OCI-LY7 (cell line): ENCODE results near the gene OR4D2. TPM values are rescaled to one million over a fixed set of nuclear protein-coding genes. Genes with fewer than 3 reads are reported as not detected.

ENCODE experiments used
- BruUV-seq: library from RNA; stranded (reverse); fragments of 400-500 nt; replicated peaks from 2 replicates; lab custom pipeline; 2021; lab: Mats Ljungman, UMichigan
- CTCF ChIA-PET: fragments of 300-600 bp; sonication (Branson Sonifier 250); formaldehyde crosslinking; loops from one replicate; lab custom pipeline; 2022; ENCODE audit warnings: antibody characterized with exemption; ENCODE audit not compliant: unreplicated experiment; lab: Charles Lee
- POLR2A ChIA-PET: fragments of 300-600 bp; sonication (Branson Sonifier 250); formaldehyde crosslinking; loops from one replicate; lab custom pipeline; 2022; ENCODE audit warnings: antibody characterized with exemption; lab: Charles Lee
- DNase-seq: peaks from one replicate; pipeline ENCODE4 v3.0.0-alpha.2; 2015; ENCODE audit warnings: low spot score
- H2AFZ ChIP-seq: fragments of 200-600 bp; sonication (generic), shearing (Covaris generic); 2 replicates; pipeline ENCODE4 v1.6.1; 2014; ENCODE audit warnings: mild to moderate bottlenecking, antibody characterized with exemption, low read length, moderate library complexity
- H3K27ac ChIP-seq: fragments of 200-600 bp; sonication (generic); 2 replicates; pipeline ENCODE4 v1.5.1; 2014; ENCODE audit warnings: mixed run types, low read depth, mild to moderate bottlenecking, moderate library complexity, low read length, inconsistent platforms; ENCODE audit not compliant: poor library complexity, severe bottlenecking
- H3K36me3 ChIP-seq: fragments of 200-600 bp; sonication (generic); 2 replicates; pipeline ENCODE4 v1.6.1; 2014; ENCODE audit warnings: mild to moderate bottlenecking, antibody characterized with exemption, low read length, moderate library complexity, mixed read lengths; ENCODE audit not compliant: insufficient read depth
- H3K4me1 ChIP-seq: fragments of 200-600 bp; sonication (generic); 2 replicates; pipeline ENCODE4 v1.5.1; 2014; ENCODE audit warnings: mild to moderate bottlenecking, low read length; ENCODE audit not compliant: insufficient read depth, poor library complexity, severe bottlenecking
- H3K4me2 ChIP-seq: fragments of 200-600 bp; sonication (generic); 2 replicates; pipeline ENCODE4 v1.6.1; 2014; ENCODE audit warnings: mild to moderate bottlenecking, low read length
- H3K4me3 ChIP-seq: fragments of 200-600 bp; sonication (generic); 2 replicates; pipeline ENCODE4 v1.5.1; 2014; ENCODE audit warnings: mild to moderate bottlenecking, low read depth, low read length; ENCODE audit not compliant: poor library complexity, severe bottlenecking
- H3K79me2 ChIP-seq: fragments of 200-600 bp; sonication (generic); 2 replicates; pipeline ENCODE4 v1.6.1; 2016; ENCODE audit warnings: low read depth, mild to moderate bottlenecking, low read length, moderate library complexity, mixed read lengths; ENCODE audit not compliant: insufficient read depth
- H3K9me2 ChIP-seq: fragments of 200-600 bp; sonication (generic); 2 replicates; pipeline ENCODE4 v1.6.1; 2016; ENCODE audit warnings: mild to moderate bottlenecking, low read length, mixed read lengths; ENCODE audit not compliant: insufficient read depth
- H3K9me3 ChIP-seq: fragments of 200-600 bp; sonication (generic); 2 replicates; pipeline ENCODE4 v1.6.1; 2014; ENCODE audit warnings: mild to moderate bottlenecking, mixed run types, low read length, mixed read lengths
- H4K20me1 ChIP-seq: fragments of 200-600 bp; sonication (generic); 2 replicates; pipeline ENCODE4 v1.6.1; 2014; ENCODE audit warnings: mild to moderate bottlenecking, antibody characterized with exemption, low read length, moderate library complexity, mixed read lengths; ENCODE audit not compliant: insufficient read depth
- EZH2phosphoT487 ChIP-seq: fragments of 200-600 bp; sonication (generic); IDR thresholded peaks from 2 replicates; pipeline ENCODE4 v1.6.1; 2018; ENCODE audit warnings: low read depth, borderline replicate concordance, mild to moderate bottlenecking, mixed run types, antibody characterized with exemption, low read length, moderate library complexity, mixed read lengths
- intact Hi-C: fragments of 100-400 bp; cut with micrococcal nuclease; formaldehyde crosslinking; loops from one replicate; pipeline ENCODE4 v1.10.0; 2022; ENCODE audit not compliant: unreplicated experiment
- total RNA-seq, 2 experiments: library from RNA; depleted of rRNA in 1 of 2; stranded (reverse); fragments of >200 nt in 1 of 2; shearing (Covaris generic) in 1 of 2; gene quantifications; 2 replicates each; pipeline ENCODE4 v1.2.3, GENCODE V29; 2014 to 2022
- TF ChIP-seq, protein P1 (sequence below): fragments of 200-600 bp; sonication (generic); conservative IDR thresholded peaks from 2 replicates; pipeline ENCODE4 v1.5.1; 2014; ENCODE audit warnings: mild to moderate bottlenecking, antibody characterized with exemption, low read length, moderate library complexity, mixed read lengths

The OR4D2 gene
- total RNA-seq, 2 experiments from 2014 or later: not detected

DNA sequence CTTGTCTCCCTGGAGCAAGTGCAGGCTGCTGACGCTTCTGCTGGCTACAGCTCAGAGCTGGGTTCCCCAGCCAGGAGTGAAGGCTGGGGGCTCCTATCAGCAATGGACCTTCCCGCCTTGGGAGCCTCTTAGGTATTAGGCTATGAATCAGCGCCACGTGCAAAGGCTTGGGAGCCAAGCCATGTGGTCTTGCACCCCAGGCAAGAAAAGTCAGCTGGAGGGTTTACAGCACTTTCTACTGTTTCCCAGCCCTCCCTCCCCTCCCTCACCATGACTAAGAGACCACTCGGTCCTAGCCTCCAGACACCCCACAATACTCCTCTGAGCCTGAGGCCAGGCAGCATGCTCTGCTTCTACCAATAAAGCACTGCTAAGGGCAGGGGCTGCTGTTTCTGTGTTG, 38.0 kb downstream of the OR4D2 start:
- CTCF ChIA-PET: no interaction called here
- H2AFZ ChIP-seq: no peak overlapping the region
- H3K36me3 ChIP-seq: no peaks in the 10 kb centered on the region
- H3K79me2 ChIP-seq: no peaks in the 10 kb centered on the region
- TF ChIP-seq, protein P1, sequence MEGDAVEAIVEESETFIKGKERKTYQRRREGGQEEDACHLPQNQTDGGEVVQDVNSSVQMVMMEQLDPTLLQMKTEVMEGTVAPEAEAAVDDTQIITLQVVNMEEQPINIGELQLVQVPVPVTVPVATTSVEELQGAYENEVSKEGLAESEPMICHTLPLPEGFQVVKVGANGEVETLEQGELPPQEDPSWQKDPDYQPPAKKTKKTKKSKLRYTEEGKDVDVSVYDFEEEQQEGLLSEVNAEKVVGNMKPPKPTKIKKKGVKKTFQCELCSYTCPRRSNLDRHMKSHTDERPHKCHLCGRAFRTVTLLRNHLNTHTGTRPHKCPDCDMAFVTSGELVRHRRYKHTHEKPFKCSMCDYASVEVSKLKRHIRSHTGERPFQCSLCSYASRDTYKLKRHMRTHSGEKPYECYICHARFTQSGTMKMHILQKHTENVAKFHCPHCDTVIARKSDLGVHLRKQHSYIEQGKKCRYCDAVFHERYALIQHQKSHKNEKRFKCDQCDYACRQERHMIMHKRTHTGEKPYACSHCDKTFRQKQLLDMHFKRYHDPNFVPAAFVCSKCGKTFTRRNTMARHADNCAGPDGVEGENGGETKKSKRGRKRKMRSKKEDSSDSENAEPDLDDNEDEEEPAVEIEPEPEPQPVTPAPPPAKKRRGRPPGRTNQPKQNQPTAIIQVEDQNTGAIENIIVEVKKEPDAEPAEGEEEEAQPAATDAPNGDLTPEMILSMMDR: no peak
- TF ChIP-seq EZH2phosphoT487: no peak
- H3K9me2 ChIP-seq: no peaks in the 10 kb centered on the region
- no peaks in the 10 kb centered on the region for H3K9me3 ChIP-seq
- intact Hi-C loops: no loop called here
- H3K4me3 ChIP-seq: no peak overlapping the region
- no TSS peak for BruUV-seq
- POLR2A ChIA-PET: no interaction called here
- DNase-seq: no peak
- H4K20me1 ChIP-seq: no peaks in the 10 kb centered on the region
- no peak overlapping the region for H3K27ac ChIP-seq
- H3K4me2 ChIP-seq: no peak overlapping the region
- H3K4me1 ChIP-seq: no peaks in the 10 kb centered on the region

DNA sequence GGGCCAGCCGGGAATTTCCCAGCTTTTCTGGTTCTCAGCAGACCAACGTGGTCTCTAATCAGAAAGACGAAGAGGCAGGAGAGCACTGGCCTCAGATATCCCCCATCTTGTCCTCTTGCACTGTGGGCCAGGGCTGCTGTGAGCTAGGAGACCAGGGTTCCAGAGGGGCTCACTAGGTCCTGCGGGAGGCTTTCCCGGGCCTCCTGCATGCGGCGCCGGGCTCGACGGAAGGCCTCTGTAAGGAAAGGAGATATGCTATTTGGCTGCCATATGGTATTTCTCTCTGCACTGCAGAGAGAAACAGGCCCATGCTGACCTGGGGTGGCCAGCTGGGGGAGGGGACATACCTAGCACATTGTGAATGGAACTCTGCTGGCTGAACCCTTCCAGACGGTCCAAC, 39.2 kb downstream of the OR4D2 start:
- ChIA-PET POLR2A (no interaction called here), CTCF (no interaction called here)
- no peaks in the 10 kb centered on the region for H3K79me2 ChIP-seq
- H3K27ac ChIP-seq: no peak overlapping the region
- H3K4me2 ChIP-seq: no peak overlapping the region
- no peaks in the 10 kb centered on the region for H3K9me3 ChIP-seq
- no peaks in the 10 kb centered on the region for H4K20me1 ChIP-seq
- DNase-seq: no peak
- H3K4me3 ChIP-seq: no peak overlapping the region
- no peak overlapping the region for H2AFZ ChIP-seq
- no TSS peak for BruUV-seq
- no peaks in the 10 kb centered on the region for H3K36me3 ChIP-seq
- TF ChIP-seq EZH2phosphoT487: no peak
- TF ChIP-seq, protein P1: no peak
- intact Hi-C loops: no loop called here
- no peaks in the 10 kb centered on the region for H3K9me2 ChIP-seq
- H3K4me1 ChIP-seq: no peaks in the 10 kb centered on the region

DNA sequence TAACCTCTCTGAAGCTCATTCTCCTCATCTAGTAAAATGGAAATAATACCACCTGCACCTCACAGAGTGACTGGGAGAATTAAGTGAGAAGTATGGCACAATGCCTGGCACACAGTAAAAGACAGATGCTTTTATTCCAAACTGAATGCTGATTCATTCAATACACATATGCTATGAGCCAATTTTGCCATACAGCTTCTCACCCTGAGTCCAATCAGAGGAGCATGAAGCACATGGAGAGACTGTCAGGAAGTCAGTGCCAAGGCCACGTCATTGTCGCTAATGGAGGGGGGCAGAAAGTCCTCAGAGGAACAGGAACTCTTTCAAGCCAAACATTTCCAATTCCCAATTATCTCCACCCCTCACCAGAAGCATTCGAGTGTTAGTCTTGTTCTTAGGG, 40.7 kb downstream of the OR4D2 start:
- H3K4me1 ChIP-seq: no peaks in the 10 kb centered on the region
- CTCF ChIA-PET: no interaction called here

More for the DNA sequence above, 40.7 kb downstream of the OR4D2 start:
- no peak for TF ChIP-seq EZH2phosphoT487
- TF ChIP-seq, protein P1: no peak
- no peaks in the 10 kb centered on the region for H3K79me2 ChIP-seq
- no peaks in the 10 kb centered on the region for H3K9me3 ChIP-seq
- no peaks in the 10 kb centered on the region for H3K9me2 ChIP-seq
- intact Hi-C loops: no loop called here
- no peak overlapping the region for H3K4me2 ChIP-seq
- DNase-seq: no peak
- H3K36me3 ChIP-seq: no peaks in the 10 kb centered on the region
- H3K4me3 ChIP-seq: no peak overlapping the region
- H3K27ac ChIP-seq: no peak overlapping the region
- no peak overlapping the region for H2AFZ ChIP-seq
- H4K20me1 ChIP-seq: no peaks in the 10 kb centered on the region
- no TSS peak for BruUV-seq
- POLR2A ChIA-PET: no interaction called here
